Sciatic nerve (tissue), 2 donors: ENCODE data around the gene TMOD1. TPM values are rescaled to one million over a fixed set of nuclear protein-coding genes. Genes with fewer than 3 reads are reported as not detected.

Experiments used
- ATAC-seq: fragments of 200-7000 bp; cut with Tn5 transposase; one replicate; pipeline ENCODE4 v1.9.1; 2020; ENCODE audit warnings: mild to moderate bottlenecking, moderate library complexity
- DNase-seq: peaks from one replicate; pipeline ENCODE4 v3.0.0-alpha.2; 2020; ENCODE audit warnings: low spot score
- intact Hi-C: fragments of 100-400 bp; cut with DNase I; formaldehyde crosslinking; loops from one replicate; pipeline ENCODE4 v1.14.2; 2022
- total RNA-seq: library from RNA; stranded (reverse); fragmentation: NEBNext Ultra II Directional; extraction: Animal tissue kit (Norgen Biotek cat#: 25700); gene quantifications from one replicate; pipeline ENCODE4 v1.2.1, GENCODE V29; 2021
- donor health status: DM: no; HTN: no; CAD: no.
- donor health status: DM: no; HTN: no; CAD: no.

Gene TMOD1
- total RNA-seq, 1 donor from 2014 or later = 25.3 TPM

DNA sequence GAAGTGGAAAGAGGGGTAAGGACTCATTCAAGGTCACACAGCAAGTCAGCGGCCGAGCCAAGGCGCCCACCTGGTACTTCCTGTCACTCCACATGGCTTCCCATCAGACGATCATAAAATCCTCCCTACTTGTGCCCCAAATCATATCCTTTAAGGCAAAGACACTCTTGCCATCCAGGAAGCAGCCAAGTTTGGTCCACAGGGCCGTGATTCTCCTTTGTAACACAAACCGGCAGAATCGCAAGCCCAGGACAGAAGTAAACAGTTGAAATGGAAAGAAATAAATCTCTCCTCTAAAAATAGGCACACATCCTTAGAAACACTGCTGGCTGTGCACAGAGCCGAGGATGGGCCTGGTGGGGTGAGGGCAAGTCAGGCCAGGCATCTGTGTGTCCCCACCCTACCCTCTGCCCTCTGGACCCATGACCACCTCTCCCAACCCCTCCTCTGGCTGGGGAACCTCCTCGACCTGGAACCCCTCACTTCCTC is 30.5 kb downstream of the TMOD1 start:
- DNase-seq (no peak), ATAC-seq (peak; percentile 40)
- intact Hi-C loops = no loop called here

DNA sequence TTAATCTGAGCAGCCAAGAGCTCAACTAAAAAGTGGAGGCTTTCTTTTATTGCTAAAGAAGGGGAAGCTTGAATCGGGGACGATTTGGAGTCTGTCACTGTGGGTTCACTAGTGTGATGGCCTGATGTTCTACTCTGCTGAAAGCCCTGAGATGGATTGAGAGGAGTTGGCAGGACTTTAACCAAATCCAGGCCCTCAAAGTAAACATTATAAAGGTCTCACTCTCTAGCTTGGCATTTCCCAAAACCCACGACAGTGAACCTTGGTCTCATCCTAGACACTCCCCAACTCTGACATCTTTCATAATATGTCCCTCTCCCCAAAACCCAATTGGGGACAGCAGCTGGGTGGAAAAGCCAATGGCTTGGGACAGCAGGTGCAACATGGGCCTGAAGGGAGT is 32.7 kb downstream of the TMOD1 start:
- DNase-seq (no peak), ATAC-seq (no peak)
- intact Hi-C loops = no loop called here

DNA sequence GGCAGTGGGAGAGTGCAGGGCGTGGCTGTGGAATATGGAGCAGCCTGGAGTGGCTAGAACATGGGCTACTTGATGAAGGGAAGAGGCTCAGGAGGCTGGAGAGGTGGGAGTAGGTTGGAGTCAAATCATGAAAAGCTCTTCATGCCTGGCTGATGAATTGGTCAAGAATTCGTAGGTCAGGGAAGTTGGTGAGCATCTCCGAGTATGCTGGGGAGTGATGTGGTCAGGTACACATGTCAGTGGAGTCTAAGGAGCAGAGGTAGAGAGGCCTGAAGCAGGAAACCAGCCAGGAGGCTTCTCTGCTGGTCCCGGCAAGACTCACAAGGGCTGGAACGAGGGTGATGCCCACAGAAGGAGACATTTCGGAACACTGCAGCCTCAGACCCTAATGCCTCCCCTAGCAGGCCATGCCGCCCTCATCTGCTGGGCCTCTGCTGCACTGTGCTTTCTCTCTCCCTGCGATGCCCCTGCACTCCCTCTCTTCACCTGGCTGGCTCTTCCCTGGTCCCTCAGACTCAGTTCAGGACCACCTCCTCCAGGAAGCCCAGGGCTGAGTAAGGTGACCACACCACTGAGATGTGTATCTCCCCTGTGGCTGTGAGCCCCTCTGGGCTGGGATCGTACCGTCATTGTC is 33.6 kb downstream of the TMOD1 start:
- DNase-seq (no peak), ATAC-seq (no peak)
- intact Hi-C loops = no loop called here

DNA sequence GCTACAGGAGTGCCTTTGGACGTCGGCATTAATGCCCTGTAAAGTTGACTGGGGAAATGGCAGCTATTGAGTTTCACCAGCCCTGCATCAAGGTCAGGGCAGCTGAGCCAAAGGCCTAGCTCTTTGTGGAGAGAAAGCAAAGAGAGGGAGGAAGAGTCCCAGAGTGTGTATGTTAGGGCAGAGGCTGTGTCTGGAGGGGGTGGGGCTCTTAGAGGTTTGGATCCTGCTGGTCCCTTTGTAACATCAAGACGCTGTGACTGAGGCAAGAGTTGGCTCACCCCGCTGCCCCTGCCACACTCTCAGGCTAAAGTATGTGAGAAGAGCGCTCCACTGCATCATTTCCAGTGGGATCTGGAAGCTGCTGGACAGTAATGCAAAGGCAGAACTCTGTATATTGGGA is 34.3 kb downstream of the TMOD1 start:
- intact Hi-C loops = no loop called here
- peak; percentile 44 for ATAC-seq

DNA sequence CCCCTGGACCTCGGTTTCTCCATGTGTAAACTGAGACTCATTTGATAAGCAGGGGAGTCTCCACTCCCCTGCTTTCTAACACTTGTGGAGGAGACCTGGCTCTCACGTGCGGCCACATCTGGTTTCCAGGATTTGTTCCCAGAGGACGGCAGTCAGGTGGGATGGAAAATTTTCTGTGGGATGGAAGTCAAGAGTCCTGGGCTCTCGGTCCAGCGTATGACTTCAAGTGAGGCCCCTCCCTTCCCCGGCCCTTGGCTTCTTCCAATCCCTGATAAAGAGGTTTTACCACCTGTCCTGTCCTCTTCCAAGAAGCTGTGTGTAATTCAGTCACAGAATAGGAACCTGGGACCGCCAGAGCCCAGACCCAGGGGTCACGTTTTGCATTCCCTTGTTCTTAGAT is 35.0 kb downstream of the TMOD1 start:
- DNase-seq = no peak
- intact Hi-C loops = no loop called here
- peak; percentile 66 for ATAC-seq

More for the DNA sequence above, 34.3 kb downstream of the TMOD1 start:
- no peak for DNase-seq

DNA sequence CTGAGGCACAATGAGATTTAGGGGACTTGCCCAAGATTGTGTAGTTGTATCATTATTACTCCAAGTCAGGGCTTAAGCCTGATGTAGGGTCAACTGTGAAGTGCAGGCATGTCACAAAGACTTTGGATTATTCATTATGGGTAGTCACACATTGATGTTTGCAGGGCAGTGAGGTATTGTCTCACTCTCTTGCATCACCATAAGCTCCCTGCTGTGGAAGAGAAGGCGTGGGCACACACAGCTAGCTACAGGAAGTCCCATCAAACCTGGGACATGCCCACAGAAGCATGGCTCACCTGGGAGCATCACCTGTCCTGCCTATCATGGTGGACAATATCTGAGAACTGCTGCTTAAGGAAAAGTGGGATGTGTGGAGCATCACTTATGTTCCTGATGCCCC is 42.1 kb downstream of the TMOD1 start:
- no peak for ATAC-seq
- intact Hi-C loops = no loop called here
- no peak for DNase-seq

DNA sequence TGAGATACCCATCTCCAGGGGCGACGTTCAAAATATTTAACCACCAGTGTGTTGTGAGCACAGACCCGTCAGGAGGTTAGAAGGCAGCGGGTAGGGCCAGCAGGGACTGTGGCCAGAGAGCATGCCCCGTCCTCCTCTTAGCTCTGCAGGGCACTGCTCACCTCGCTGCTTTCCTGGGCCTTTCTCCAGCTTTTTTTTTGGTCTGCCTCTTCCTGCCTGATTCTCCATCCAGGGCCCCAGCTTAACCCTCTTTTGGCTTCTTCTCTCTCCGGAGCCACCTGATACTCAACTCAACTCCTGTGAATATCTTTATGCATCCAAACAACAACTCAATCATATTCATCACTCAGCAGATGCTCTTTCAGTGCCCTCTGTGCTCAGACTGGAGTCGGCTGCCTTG is 44.0 kb downstream of the TMOD1 start:
- ATAC-seq (peak; percentile 65), DNase-seq (peak; percentile 34)
- intact Hi-C loops = no loop called here

DNA sequence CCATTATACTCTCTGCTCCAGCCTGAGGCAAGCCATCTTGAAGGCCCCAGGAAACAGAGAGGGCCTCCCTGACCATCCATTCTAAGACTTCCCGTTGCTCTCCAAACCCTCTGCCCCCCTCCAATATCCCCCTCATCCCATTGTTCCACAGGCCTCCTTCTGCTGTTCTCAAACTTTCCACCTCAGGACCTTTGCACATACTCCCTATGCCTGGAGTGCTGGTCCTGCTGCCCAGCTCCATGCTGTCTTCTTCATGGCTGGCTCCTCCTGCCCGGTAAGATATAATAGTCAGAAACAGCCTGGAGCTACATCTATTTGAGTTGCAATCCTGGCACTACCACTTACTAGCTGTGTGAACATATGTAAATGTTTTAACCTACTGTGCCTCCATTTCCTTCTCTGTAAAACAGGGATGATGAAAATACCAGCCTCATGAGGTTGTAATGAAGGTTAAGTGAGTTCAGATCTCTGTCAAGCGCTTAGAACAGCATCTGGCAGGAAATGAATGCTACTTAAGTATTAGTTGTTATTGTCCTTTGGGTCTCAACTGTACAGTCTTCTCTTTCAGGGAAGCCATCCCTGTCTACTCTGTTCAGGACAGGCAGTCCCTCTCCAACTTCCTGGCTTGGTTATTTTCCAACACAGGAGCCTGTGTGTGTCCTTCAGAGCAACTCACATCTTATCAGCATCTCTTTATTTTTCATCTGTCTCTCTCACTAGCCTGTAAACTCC is 45.8 kb downstream of the TMOD1 start:
- DNase-seq = peak; percentile 19
- ATAC-seq = peak; percentile 72
- intact Hi-C loops = no loop called here

DNA sequence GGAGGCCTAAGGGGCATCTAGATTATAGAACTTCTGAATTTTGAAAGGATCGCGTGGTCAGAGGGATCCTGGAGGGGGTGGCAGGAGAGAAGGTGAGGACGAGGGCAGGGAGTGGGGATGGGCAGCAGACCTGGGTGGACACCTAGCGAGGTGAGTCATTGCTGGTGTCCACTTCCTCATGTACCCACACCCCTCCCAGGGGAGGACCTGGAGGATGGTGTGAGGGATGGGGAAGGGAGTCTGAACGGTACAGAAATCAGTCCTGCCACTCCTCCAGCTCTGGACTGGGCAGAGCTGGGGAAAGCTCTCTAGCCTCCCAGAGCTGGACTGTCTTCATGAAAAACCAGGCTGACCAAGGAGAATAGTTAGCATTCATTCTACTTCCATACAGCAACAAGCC is 46.9 kb downstream of the TMOD1 start:
- DNase-seq (peak; percentile 41), ATAC-seq (peak; percentile 9)
- intact Hi-C loops = no loop called here

DNA sequence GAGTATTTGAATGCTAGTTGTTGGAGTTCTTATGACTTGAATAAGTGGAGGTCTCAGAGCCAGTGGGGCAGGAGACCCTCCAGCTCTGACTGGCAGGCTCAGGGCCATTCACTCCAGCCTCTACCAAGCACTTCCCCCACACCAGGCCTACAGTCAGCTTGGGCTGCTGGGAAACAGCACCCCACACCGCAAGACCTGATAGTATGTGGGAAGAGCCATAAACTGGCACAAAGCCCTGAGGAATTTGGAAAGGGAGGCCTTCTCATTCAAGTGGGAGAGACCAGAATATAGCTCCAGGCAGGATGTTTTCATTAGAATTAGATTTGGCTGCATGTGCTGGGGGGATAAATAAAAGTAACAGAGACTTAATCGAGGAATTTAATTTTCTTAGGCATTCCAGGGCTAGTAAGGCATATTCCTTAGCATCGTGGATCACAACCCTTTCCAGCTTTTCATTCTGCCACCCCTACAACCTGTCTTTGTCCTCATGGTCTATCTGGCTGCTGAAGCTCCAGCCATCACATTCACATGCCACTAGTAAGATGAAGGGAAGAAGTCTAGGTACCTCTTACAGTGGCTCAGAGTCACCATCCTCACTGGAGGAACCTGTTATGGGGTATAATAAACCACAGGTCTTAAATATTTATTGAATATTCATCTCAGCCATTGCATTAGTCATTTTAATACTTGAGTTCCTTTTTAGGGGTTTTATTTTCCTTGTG is 47.5 kb downstream of the TMOD1 start:
- ATAC-seq (no peak), DNase-seq (peak; percentile 17)
- intact Hi-C loops = no loop called here

DNA sequence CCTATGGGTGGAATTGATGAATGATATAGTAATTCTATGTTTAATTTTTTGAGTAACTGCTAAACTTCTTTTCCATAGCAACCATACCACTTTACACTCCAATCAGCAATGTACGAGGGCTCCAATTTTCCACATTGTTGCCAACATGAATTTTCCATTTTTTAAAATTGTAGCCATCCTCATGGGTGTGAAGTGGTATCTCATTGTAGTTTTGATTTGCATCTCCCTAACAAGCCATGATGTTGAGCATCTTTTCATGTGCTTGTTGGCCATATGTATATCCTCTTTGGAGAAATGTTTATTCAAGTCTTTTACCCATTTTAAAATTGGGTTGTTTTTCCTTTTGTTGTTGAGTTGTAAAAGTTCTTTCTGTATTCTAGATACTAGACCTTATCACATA is 48.9 kb downstream of the TMOD1 start:
- no peak for ATAC-seq
- intact Hi-C loops = no loop called here
- no peak for DNase-seq

DNA sequence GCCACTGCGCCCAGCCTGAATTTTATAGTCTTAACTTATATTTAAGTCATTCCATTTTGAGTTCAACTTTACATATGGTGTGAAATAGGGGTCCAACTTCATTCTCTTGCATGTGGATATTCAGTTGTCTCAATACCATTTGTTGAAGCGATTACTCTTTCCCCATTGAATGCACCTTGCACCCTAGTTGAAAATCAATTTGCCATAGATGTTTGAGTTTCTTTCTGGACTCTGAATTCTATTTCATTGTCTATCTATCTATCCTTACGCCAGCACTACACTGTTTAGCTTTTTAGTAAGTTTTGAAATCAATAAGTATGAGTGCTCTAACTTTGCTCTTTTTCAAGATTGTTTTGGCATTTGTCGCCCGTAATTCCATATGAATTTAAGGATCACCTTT is 49.8 kb downstream of the TMOD1 start:
- no peak for ATAC-seq
- DNase-seq = no peak
- intact Hi-C loops = no loop called here

DNA sequence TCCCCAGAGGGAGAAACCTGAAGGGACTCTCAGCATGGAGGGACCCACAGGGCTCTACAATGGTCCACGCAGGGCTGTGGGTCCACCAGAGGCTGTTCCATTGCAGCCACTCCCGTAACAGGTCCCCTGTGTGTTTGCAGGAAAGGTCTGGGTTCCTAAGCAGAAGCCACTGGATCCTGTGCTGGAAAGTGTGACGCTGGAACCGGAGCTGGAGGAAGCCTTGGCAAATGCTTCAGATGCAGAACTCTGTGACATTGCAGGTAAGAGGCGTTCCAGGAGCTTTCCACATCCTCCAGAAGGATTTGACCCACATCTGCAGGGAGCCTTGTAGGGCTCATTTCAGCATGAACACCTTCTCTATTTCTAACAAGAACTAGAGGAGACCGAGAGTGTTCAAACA is 51.7 kb downstream of the TMOD1 start:
- ATAC-seq (no peak), DNase-seq (peak; percentile 34)
- intact Hi-C loops = no loop called here

DNA sequence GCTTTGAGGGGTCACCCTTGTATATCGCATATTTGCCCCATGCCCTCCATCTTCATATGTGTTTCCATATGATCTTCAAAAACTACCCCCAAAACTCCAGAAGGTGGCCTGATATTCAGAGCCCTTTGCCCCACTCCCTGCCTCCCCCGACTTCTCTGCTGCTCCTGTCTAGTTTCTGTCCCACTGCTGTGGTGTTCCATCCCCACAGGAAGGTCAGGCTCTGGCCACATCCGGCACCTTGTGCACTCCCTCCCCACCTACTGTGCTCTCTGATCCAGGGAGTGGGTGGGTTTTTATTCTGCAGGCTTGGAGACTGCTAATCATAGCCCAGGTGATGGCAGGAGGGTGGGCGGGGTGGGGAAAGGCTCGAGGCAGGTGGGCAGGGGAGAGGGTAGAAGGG is 52.4 kb downstream of the TMOD1 start:
- DNase-seq (peak; percentile 9), ATAC-seq (no peak)
- intact Hi-C loops = no loop called here

DNA sequence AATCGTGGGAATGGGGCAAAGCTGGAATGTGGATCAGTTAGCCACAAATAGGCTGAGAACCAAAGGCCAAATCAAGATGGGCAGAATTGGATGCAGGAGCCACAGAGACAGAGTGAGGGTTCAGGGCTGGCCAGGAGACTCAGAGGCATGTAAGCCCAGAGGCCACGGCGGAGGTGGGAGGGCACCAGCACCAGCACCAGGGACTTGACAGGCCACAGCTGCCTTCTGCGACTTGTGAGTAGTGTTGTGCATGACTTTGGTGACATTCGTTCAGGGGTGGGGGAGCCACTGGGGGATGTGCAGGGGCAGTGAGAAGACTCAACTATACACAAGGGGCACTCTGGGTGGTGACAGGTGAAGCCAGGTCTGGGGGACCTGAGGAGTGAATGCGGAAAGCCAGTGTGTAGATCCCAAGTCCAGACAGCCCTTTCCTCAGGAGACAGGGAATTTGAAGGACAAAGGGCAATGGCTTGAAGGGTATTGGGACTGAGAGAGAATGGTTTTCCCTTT is 53.2 kb downstream of the TMOD1 start:
- peak; percentile 51 for DNase-seq
- intact Hi-C loops = no loop called here
- no peak for ATAC-seq

DNA sequence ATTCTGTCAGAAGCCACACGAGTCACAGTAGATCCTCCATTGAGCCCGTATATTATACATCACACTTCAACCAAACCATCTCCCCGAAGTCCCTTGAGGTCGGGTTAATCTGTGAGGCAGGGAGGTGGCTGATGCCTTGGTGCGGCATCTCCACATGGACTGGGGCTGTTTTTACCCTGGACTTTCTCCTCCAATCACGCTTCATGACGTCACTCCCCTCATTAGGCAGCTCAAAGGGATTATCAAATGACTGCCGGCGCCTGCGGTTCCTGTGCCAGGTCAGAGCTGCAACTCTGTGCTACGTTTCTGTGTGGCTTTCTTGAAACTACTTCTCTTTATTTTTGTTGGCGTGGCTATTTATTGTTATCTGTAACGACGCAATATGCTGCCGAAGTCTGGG is 53.7 kb downstream of the TMOD1 start:
- intact Hi-C loops = no loop called here
- DNase-seq (peak; percentile 83), ATAC-seq (peak; percentile 82)

DNA sequence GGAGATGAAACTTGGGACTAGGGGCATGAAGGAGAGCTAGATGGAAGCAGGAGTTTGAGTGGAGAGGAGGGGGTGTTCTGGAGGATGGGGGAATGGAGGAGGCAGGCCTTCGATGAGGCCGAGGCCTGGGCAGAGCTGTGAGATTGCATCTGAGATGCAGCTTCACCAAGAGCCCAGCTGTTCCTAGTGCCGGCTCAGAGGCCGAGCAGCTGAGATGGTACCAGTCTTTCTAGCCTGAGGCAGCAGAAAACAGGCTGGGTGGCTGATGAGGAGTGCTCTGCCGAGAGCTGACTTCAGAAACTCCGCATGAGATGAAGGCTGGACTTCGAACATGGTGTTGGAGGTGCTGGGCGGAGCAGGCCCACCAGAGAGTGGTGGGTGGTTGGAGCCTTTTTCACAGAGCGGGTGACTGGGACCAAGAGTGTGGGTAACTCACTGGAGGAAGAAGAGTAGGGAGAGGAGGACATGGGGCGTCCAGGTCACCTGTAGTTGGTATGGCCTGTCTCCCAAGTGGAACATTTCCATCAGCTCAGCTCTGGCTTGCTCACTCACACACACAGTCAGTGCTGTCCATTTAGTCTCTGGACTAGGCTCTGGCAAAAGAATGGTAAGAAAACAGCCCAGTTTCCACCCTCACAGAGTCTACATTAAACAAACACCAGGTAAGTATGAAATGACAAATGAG is 54.7 kb downstream of the TMOD1 start:
- intact Hi-C loops = no loop called here
- ATAC-seq (no peak), DNase-seq (peak; percentile 55)

DNA sequence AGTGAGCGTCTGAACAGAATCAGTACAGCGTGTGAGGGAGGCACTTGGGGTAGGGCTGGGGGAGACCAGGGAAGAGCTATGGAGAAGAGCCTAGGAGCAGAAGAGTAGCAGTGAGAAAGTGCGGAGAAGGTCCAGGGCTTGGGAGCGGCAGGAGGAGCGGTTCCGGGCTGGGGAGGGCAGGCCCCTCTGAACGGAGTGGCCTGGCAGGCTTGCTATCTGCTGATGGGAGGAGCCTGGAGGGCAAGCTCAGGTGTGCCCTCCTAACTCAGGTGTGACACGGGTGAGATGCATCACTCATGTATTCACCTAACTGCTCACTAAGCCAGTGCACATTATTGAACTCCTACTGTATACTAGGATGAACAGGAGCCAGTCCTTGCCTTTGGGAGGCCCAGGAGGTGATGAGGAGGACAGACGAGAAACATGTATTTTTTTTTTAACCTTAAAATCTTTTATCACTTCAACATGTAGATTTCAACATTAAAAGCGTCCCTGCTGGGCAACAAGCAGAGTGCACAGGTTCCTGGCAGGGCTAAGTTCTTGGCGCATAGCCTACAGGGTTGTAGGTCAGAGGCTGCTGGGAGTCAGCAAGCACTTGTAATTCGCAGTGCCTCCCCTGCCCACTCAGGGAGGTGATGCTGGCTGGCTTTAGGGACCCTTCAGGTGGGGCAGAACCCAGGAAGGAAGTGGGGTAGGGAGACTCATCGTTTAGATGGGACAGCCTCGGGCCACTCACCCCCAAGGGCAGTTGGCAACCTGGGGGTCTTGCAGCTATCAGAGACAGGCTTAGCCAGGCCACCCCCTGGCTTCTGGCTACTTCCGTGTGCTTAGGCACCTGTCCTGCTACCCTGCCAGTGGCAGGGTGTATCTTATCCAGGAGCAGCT is 55.5 kb downstream of the TMOD1 start:
- DNase-seq = peak; percentile 78
- peak; percentile 47 for ATAC-seq
- intact Hi-C loops = no loop called here
